Measurements from ENCODE around the gene SEC61A2.
A peak's percentile ranks its signal among the peaks of the same experiment; 100 is the strongest.

Gene SEC61A2

GRCh38 chr10:12184165-12184564, 54.7 kb downstream of the SEC61A2 start:
- Histone ChIP-seq H3K4me1 (ENCODE audit: insufficient read depth, low read length, poor library complexity, severe bottlenecking) (peaks cover 19% of the 10 kb centered on the region), H3K4me3 (ENCODE audit: low read length, poor library complexity, severe bottlenecking) (no peak overlapping the region), H3K4me2 (ENCODE audit: low read depth, low read length, poor library complexity, severe bottlenecking) (no peak overlapping the region), H3K36me3 (ENCODE audit: insufficient read depth, low read length) (peaks cover 19% of the 10 kb centered on the region; the same call in 1 of the 2 replicates), H3K27me3 (ENCODE audit: insufficient read depth, low read length, poor library complexity, severe bottlenecking) (no peaks in the 10 kb centered on the region), H4K20me1 (ENCODE audit: insufficient read depth, low read length, poor library complexity, severe bottlenecking) (no peaks in the 10 kb centered on the region), H3K9me2 (replicated peaks; ENCODE audit: low read depth, low read length) (no peaks in the 10 kb centered on the region), H3F3A (ENCODE audit: low read depth) (peaks cover 4% of the 10 kb centered on the region; the same call in 1 of the 2 replicates), H3K9me3 (ENCODE audit: insufficient read depth, low read depth, low read length) (no peaks in the 10 kb centered on the region), H3K79me2 (ENCODE audit: insufficient read depth, low read length) (peaks cover 14% of the 10 kb centered on the region), H2AFZ (ENCODE audit: low read length) (no peak overlapping the region), H3K9ac (ENCODE audit: low read depth, low read length, poor library complexity, severe bottlenecking) (no peak overlapping the region)
- TF ChIP-seq, protein P1, sequence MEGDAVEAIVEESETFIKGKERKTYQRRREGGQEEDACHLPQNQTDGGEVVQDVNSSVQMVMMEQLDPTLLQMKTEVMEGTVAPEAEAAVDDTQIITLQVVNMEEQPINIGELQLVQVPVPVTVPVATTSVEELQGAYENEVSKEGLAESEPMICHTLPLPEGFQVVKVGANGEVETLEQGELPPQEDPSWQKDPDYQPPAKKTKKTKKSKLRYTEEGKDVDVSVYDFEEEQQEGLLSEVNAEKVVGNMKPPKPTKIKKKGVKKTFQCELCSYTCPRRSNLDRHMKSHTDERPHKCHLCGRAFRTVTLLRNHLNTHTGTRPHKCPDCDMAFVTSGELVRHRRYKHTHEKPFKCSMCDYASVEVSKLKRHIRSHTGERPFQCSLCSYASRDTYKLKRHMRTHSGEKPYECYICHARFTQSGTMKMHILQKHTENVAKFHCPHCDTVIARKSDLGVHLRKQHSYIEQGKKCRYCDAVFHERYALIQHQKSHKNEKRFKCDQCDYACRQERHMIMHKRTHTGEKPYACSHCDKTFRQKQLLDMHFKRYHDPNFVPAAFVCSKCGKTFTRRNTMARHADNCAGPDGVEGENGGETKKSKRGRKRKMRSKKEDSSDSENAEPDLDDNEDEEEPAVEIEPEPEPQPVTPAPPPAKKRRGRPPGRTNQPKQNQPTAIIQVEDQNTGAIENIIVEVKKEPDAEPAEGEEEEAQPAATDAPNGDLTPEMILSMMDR (conservative IDR thresholded peaks at IDR 0.05; ENCODE audit: low read length) = no peak
- TF ChIP-seq EZH2phosphoT487 (IDR thresholded peaks at IDR 0.05; ENCODE audit: borderline replicate concordance) = no peak

DNA sequence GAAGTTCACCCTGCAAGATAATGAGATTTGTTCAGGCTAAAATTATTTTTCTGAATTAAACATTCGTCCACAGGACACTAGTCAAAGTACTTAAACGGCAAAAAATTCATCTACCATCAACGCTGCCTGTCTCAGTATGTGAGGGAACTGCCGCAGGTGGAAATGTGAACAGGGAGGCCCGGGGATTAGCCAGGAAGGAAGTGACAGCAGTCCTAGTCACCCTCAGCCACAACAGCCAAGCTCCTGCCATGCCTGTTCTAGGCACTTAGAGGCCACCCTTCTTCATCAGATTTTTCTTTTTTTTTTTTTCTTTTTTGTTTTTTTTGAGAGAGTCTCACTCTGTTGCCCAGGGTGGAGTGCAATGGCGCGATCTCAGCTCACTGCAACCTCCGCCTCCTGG, 56.8 kb downstream of the SEC61A2 start:
- no peaks in the 10 kb centered on the region for H3K27me3 ChIP-seq (ENCODE audit: insufficient read depth, low read length, poor library complexity, severe bottlenecking)
- H3F3A ChIP-seq (ENCODE audit: low read depth) = no peaks in the 10 kb centered on the region
- no peaks in the 10 kb centered on the region for H4K20me1 ChIP-seq (ENCODE audit: insufficient read depth, low read length, poor library complexity, severe bottlenecking)
- H3K79me2 ChIP-seq (ENCODE audit: insufficient read depth, low read length) = peaks cover 27% of the 10 kb centered on the region
- H3K4me2 ChIP-seq (ENCODE audit: low read depth, low read length, poor library complexity, severe bottlenecking) = peak overlapping the region; percentile 45
- no peak overlapping the region for H3K9ac ChIP-seq (ENCODE audit: low read depth, low read length, poor library complexity, severe bottlenecking)
- H3K9me3 ChIP-seq (ENCODE audit: insufficient read depth, low read depth, low read length) = no peaks in the 10 kb centered on the region
- peaks cover 15% of the 10 kb centered on the region; the same call in 1 of the 2 replicates for H3K36me3 ChIP-seq (ENCODE audit: insufficient read depth, low read length)
- H2AFZ ChIP-seq (ENCODE audit: low read length) = no peak overlapping the region
- H3K4me3 ChIP-seq (ENCODE audit: low read length, poor library complexity, severe bottlenecking) = peak overlapping the region; percentile 30
- no peaks in the 10 kb centered on the region for H3K9me2 ChIP-seq (replicated peaks; ENCODE audit: low read depth, low read length)
- peaks cover 8% of the 10 kb centered on the region for H3K4me1 ChIP-seq (ENCODE audit: insufficient read depth, low read length, poor library complexity, severe bottlenecking)
- TF ChIP-seq EZH2phosphoT487 (IDR thresholded peaks at IDR 0.05; ENCODE audit: borderline replicate concordance) = no peak
- TF ChIP-seq, protein P1 (conservative IDR thresholded peaks at IDR 0.05; ENCODE audit: low read length) = no peak

- Histone ChIP-seq H3K4me3 (ENCODE audit: low read length, poor library complexity, severe bottlenecking) (no peak overlapping the region), H3K9me3 (ENCODE audit: insufficient read depth, low read depth, low read length) (no peaks in the 10 kb centered on the region), H3K9me2 (replicated peaks; ENCODE audit: low read depth, low read length) (no peaks in the 10 kb centered on the region), H3K9ac (ENCODE audit: low read depth, low read length, poor library complexity, severe bottlenecking) (no peak overlapping the region), H3K79me2 (ENCODE audit: insufficient read depth, low read length) (peaks cover 36% of the 10 kb centered on the region), H3K4me2 (ENCODE audit: low read depth, low read length, poor library complexity, severe bottlenecking) (no peak overlapping the region), H3F3A (ENCODE audit: low read depth) (no peaks in the 10 kb centered on the region), H4K20me1 (ENCODE audit: insufficient read depth, low read length, poor library complexity, severe bottlenecking) (no peaks in the 10 kb centered on the region), H2AFZ (ENCODE audit: low read length) (no peak overlapping the region), H3K4me1 (ENCODE audit: insufficient read depth, low read length, poor library complexity, severe bottlenecking) (peaks cover 10% of the 10 kb centered on the region), H3K36me3 (ENCODE audit: insufficient read depth, low read length) (peaks cover 15% of the 10 kb centered on the region; the same call in 1 of the 2 replicates), H3K27me3 (ENCODE audit: insufficient read depth, low read length, poor library complexity, severe bottlenecking) (no peaks in the 10 kb centered on the region)
- TF ChIP-seq EZH2phosphoT487 (IDR thresholded peaks at IDR 0.05; ENCODE audit: borderline replicate concordance) = no peak
These were observed 57.9 kb downstream of the SEC61A2 start for GRCh38 chr10:12187321-12187905.

- Histone ChIP-seq H3K36me3 (ENCODE audit: insufficient read depth, low read length) (peaks cover 15% of the 10 kb centered on the region; the same call in 1 of the 2 replicates), H2AFZ (ENCODE audit: low read length) (no peak overlapping the region), H4K20me1 (ENCODE audit: insufficient read depth, low read length, poor library complexity, severe bottlenecking) (no peaks in the 10 kb centered on the region), H3F3A (ENCODE audit: low read depth) (no peaks in the 10 kb centered on the region), H3K9me2 (replicated peaks; ENCODE audit: low read depth, low read length) (no peaks in the 10 kb centered on the region), H3K27me3 (ENCODE audit: insufficient read depth, low read length, poor library complexity, severe bottlenecking) (no peaks in the 10 kb centered on the region), H3K9me3 (ENCODE audit: insufficient read depth, low read depth, low read length) (no peaks in the 10 kb centered on the region), H3K9ac (ENCODE audit: low read depth, low read length, poor library complexity, severe bottlenecking) (no peak overlapping the region), H3K4me2 (ENCODE audit: low read depth, low read length, poor library complexity, severe bottlenecking) (no peak overlapping the region), H3K4me1 (ENCODE audit: insufficient read depth, low read length, poor library complexity, severe bottlenecking) (peaks cover 16% of the 10 kb centered on the region), H3K79me2 (ENCODE audit: insufficient read depth, low read length) (peaks cover 48% of the 10 kb centered on the region), H3K4me3 (ENCODE audit: low read length, poor library complexity, severe bottlenecking) (no peak overlapping the region)
- TF ChIP-seq, protein P1 (conservative IDR thresholded peaks at IDR 0.05; ENCODE audit: low read length) = no peak
- TF ChIP-seq EZH2phosphoT487 (IDR thresholded peaks at IDR 0.05; ENCODE audit: borderline replicate concordance) = no peak
These were observed 59.2 kb downstream of the SEC61A2 start for GRCh38 chr10:12188656-12189055.
